Skeletal muscle tissue (tissue), 4 donors: Measurements from ENCODE around the gene MINDY3. TPM values are rescaled to one million over a fixed set of nuclear protein-coding genes. Genes with fewer than 3 reads are reported as not detected.

ENCODE experiments used
- H3K27ac ChIP-seq: one replicate; pipeline ENCODE4 v1.7.0; 2013; ENCODE audit warnings: mild to moderate bottlenecking, low read depth, low read length, inconsistent platforms
- H3K27me3 ChIP-seq, 3 donors: one replicate each; pipeline ENCODE4 v1.7.0; 2013; ENCODE audit warnings: low read length in 3 of 3; ENCODE audit not compliant: control insufficient read depth in 3 of 3, insufficient read depth in 3 of 3
- H3K36me3 ChIP-seq, 3 donors: one replicate each; pipeline ENCODE4 v1.7.0; 2013; ENCODE audit warnings: low read length in 3 of 3; ENCODE audit not compliant: control insufficient read depth in 3 of 3, insufficient read depth in 3 of 3
- H3K4me1 ChIP-seq, 3 donors: one replicate each; pipeline ENCODE4 v1.7.0; 2013; ENCODE audit warnings: low read length in 3 of 3, mild to moderate bottlenecking in 3 of 3; ENCODE audit not compliant: control insufficient read depth in 3 of 3, insufficient read depth in 3 of 3
- H3K4me3 ChIP-seq, 3 donors: one replicate each; pipeline ENCODE4 v1.7.0; 2013; ENCODE audit warnings: low read length in 3 of 3
- H3K9ac ChIP-seq, 3 donors: one replicate each; pipeline ENCODE4 v1.7.0; 2013; ENCODE audit warnings: low read length in 3 of 3, mild to moderate bottlenecking in 3 of 3, moderate library complexity in 2 of 3, low read depth in 1 of 3
- H3K9me3 ChIP-seq, 3 donors: one replicate each; pipeline ENCODE4 v1.7.0; 2013; ENCODE audit warnings: low read length in 3 of 3; ENCODE audit not compliant: control insufficient read depth in 3 of 3
- total RNA-seq: library from RNA; depleted of rRNA; stranded (reverse); fragments of >200 nt; gene quantifications from one replicate; pipeline ENCODE4 v1.2.3, GENCODE V29; 2014
- donor health status: Osteomylitis.

The MINDY3 gene
- 71.5 TPM for total RNA-seq

- H3K9ac ChIP-seq: peak within 1 kb of the TSS; percentile 88 to 90 (median 90)
- no peaks in the 10 kb centered on the region for H3K36me3 ChIP-seq
- H3K4me1 ChIP-seq: peaks cover 5 to 18% (median 18%) of the 10 kb centered on the region in 3 donors
- H3K27me3 ChIP-seq: peaks cover 1 to 3% (median 2%) of the 10 kb centered on the region in 3 donors
- no peaks in the 10 kb centered on the region for H3K9me3 ChIP-seq
- peak within 1 kb of the TSS; percentile 64 for H3K27ac ChIP-seq
- H3K4me3 ChIP-seq: peak within 1 kb of the TSS; percentile 90 to 97 (median 94)
Observed at GRCh38 chr10:15859906-15860691, at the start of gene MINDY3. MINDY3 (minus strand) TSS chr10:15860507; CDS start chr10:15860299, 208 bp downstream.

DNA sequence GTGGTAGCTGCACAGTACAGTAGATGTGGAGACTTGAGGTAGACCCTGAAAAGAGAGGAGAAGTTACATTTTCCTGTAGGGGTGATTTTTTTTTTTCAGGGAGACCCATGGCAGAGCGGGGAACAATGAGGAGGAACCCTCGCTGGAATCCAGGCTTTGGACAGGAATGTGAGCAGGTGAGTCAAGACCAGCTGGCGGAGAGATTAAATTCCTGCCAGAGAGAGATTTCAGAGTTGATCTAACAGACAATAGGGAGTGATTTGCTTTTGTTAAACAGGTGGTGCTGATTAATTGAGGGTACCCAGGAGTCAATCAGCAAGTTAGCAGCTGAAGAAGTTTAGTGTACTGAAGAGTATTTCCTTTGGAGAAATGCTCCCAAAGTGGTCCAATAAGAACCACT, 41.6 kb upstream of the MINDY3 start:
- H3K9me3 ChIP-seq: no peaks in the 10 kb centered on the region
- peaks cover 0 to 3% (median 0%) of the 10 kb centered on the region in 3 donors for H3K27me3 ChIP-seq
- H3K4me1 ChIP-seq: no peaks in the 10 kb centered on the region
- H3K36me3 ChIP-seq: no peaks in the 10 kb centered on the region
- no peak overlapping the region for H3K9ac ChIP-seq
- no peak overlapping the region for H3K4me3 ChIP-seq
- no peak overlapping the region for H3K27ac ChIP-seq

DNA sequence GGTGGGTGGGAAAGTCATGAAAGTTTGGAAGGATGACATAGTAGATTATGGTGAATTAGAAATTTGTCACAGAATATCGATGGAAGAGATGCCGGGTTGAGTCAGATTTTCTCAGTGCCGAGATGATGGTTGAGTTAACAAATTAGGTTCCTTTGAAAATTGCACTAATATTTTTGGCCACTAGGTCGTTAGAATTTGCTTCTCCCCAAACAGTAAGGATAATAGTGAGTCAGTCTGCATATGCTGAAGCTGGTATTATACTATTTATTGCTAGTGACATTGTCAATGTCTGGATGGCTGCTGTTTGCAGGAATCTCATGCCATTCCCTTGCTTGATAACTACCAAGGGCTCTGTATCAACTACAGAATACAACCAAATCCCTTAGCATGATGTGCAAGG, 37.7 kb upstream of the MINDY3 start:
- Histone ChIP-seq H3K4me1 (no peaks in the 10 kb centered on the region), H3K4me3 (no peak overlapping the region), H3K9ac (no peak overlapping the region), H3K27me3 (peaks cover 0 to 5% (median 3%) of the 10 kb centered on the region in 3 donors), H3K36me3 (no peaks in the 10 kb centered on the region), H3K9me3 (no peaks in the 10 kb centered on the region), H3K27ac (no peak overlapping the region)

DNA sequence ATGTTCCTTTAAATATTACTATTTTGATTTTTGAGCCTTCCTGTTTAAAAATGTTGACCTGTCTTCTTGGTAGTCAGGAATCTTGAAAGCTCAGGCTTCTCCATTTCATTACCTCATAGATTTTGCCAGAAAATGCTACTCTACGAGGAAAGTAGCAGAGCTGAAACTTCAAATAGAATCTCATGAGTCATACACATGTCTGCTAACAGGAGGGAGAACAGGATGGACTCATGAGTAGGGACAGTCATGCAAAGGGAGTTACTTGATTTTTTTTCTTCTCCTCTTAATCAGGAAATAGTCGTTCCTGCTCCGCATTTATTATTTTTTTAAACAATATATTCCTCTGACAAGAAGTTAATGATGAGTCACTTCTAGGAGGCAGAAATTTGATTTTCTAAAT, 37.0 kb upstream of the MINDY3 start:
- no peaks in the 10 kb centered on the region for H3K4me1 ChIP-seq
- H3K36me3 ChIP-seq: no peaks in the 10 kb centered on the region
- H3K4me3 ChIP-seq: no peak overlapping the region
- peaks cover 0 to 5% (median 3%) of the 10 kb centered on the region in 3 donors for H3K27me3 ChIP-seq
- no peak overlapping the region for H3K27ac ChIP-seq
- H3K9me3 ChIP-seq: no peaks in the 10 kb centered on the region
- no peak overlapping the region for H3K9ac ChIP-seq

GRCh38 chr10:15896654-15897053, 36.3 kb upstream of the MINDY3 start:
- Histone ChIP-seq H3K9me3 (no peaks in the 10 kb centered on the region), H3K9ac (no peak overlapping the region), H3K27ac (no peak overlapping the region), H3K4me3 (no peak overlapping the region), H3K4me1 (no peaks in the 10 kb centered on the region), H3K27me3 (peaks cover 0 to 5% (median 3%) of the 10 kb centered on the region in 3 donors), H3K36me3 (no peaks in the 10 kb centered on the region)

DNA sequence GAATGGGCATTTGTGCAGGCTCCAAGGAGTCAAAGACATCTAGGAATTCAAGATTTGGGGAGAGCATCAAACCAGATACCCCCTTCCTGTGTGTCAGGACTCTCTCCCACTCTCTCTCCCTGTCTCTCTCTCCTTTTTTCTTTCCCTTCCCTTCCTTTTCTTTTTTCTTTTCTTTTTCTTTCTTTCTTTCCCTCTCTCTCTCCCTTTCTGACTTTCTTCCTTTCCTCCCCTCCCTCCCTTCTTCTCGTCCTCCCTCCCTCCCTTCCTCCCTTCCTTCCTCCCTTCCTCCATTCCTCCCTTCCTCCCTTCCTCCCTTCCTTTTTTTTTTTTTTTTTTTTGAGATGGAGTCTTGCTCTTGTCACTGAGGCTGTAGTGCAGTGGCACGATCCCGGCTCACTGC, 24.1 kb upstream of the MINDY3 start:
- Histone ChIP-seq H3K9ac (no peak overlapping the region), H3K4me1 (no peaks in the 10 kb centered on the region), H3K36me3 (no peaks in the 10 kb centered on the region), H3K4me3 (no peak overlapping the region), H3K9me3 (no peaks in the 10 kb centered on the region), H3K27ac (no peak overlapping the region), H3K27me3 (peaks cover 0 to 14% (median 5%) of the 10 kb centered on the region in 3 donors)

- no peak overlapping the region for H3K4me3 ChIP-seq
- peaks cover 7 to 19% (median 12%) of the 10 kb centered on the region in 3 donors for H3K27me3 ChIP-seq
- H3K27ac ChIP-seq: no peak overlapping the region
- H3K36me3 ChIP-seq: no peaks in the 10 kb centered on the region
- no peaks in the 10 kb centered on the region for H3K9me3 ChIP-seq
- no peaks in the 10 kb centered on the region for H3K4me1 ChIP-seq
- H3K9ac ChIP-seq: no peak overlapping the region
Observed at GRCh38 chr10:15881542-15881941, 21.2 kb upstream of the MINDY3 start.

DNA sequence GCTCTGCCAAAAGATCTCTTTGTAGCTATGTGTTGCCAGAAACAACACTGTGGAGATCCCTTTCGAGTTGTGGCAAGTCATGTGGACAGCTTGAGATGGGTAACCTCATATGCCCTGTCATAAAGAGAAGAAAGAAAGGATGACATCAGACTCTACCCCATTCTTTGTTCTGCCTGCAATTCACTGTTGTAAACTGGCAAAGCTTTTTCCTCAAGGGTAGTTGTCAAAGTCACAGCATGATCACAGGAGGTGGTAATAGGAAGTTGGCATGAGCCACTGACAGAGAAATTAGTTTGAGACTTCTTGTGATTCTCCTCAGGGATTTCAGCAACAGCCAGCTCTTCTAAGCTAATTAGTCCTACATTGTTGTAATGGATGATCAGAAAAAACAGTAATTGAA, 19.4 kb upstream of the MINDY3 start:
- Histone ChIP-seq H3K4me3 (no peak overlapping the region), H3K9me3 (no peaks in the 10 kb centered on the region), H3K4me1 (no peaks in the 10 kb centered on the region), H3K9ac (no peak overlapping the region), H3K27ac (no peak overlapping the region), H3K27me3 (peaks cover 7 to 13% (median 12%) of the 10 kb centered on the region in 3 donors), H3K36me3 (no peaks in the 10 kb centered on the region)

- Histone ChIP-seq H3K27ac (no peak overlapping the region), H3K27me3 (peaks cover 7 to 13% (median 12%) of the 10 kb centered on the region in 3 donors), H3K9me3 (no peaks in the 10 kb centered on the region), H3K9ac (no peak overlapping the region), H3K4me3 (no peak overlapping the region), H3K4me1 (no peaks in the 10 kb centered on the region), H3K36me3 (no peaks in the 10 kb centered on the region)
Observed at GRCh38 chr10:15879058-15879457, 18.8 kb upstream of the MINDY3 start.

DNA sequence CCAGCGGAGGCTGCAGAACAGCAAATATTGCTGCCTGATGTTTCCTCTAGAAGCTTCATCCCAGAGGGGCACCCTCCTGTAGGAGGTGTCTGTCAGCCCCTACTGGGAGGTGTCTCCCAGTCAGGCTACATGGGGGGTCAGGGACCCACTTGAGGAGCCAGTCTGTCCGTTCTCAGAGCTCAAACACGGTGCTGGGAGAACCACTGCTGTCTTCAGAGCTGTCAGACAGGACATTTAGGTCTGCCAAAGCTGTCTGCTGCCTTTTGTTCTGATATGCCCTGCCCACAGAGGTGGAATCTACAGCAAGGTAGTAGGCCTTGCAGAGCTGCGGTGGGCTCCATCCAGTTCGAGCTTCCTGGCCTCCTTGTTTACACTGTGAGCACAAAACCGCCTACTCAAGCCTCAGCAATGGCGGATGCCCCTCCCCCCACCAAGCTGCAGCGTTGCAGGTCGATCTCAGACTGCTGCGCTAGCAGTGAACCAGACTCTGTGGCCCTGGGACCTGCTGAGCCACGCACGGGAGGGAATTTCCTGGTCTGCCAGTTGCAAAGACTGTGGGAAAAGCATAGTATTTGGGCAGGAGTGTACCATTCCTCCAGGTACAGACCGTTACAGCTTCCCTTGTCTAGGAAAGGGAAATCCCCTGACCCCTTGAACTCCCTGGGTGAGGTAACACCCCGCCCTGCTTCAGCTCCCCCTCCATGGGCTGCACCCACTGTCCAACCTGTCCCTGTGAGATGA, 17.7 kb upstream of the MINDY3 start:
- Histone ChIP-seq H3K4me3 (no peak overlapping the region), H3K36me3 (no peaks in the 10 kb centered on the region), H3K27me3 (peaks cover 7 to 13% (median 12%) of the 10 kb centered on the region in 3 donors), H3K27ac (no peak overlapping the region), H3K9me3 (no peaks in the 10 kb centered on the region), H3K4me1 (no peaks in the 10 kb centered on the region), H3K9ac (no peak overlapping the region)
